ENCODE results near the gene PARP1.

Gene PARP1

DNA sequence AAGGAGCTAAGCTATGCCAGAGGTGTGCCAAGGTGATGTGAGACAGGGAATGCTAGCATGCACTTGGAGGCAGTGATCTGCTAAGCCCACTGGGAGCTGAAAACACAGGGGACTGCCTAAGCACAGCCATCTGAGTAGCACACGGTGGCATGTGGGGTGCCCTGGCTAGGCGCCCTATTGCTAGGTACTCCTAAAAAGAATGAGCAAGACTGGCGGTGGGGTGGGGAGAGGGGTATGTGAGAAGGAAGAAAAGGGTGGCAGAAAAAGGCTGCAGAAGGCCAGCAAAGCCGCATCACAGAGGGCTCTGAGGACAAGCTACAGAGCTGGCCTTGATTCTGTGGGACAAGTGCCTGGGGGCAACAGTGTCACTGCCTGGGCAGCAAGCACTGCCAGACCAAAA is 23.9 kb downstream of the PARP1 start:
- H3K27ac Mint-ChIP-seq: no peak overlapping the region
- peaks cover 9% of the 10 kb centered on the region for H3K4me1 Mint-ChIP-seq
- peaks cover 83% of the 10 kb centered on the region for H3K36me3 Mint-ChIP-seq (ENCODE audit: low read depth)
- no peaks in the 10 kb centered on the region for H3K9me3 Mint-ChIP-seq
- TF ChIP-seq, protein P1, sequence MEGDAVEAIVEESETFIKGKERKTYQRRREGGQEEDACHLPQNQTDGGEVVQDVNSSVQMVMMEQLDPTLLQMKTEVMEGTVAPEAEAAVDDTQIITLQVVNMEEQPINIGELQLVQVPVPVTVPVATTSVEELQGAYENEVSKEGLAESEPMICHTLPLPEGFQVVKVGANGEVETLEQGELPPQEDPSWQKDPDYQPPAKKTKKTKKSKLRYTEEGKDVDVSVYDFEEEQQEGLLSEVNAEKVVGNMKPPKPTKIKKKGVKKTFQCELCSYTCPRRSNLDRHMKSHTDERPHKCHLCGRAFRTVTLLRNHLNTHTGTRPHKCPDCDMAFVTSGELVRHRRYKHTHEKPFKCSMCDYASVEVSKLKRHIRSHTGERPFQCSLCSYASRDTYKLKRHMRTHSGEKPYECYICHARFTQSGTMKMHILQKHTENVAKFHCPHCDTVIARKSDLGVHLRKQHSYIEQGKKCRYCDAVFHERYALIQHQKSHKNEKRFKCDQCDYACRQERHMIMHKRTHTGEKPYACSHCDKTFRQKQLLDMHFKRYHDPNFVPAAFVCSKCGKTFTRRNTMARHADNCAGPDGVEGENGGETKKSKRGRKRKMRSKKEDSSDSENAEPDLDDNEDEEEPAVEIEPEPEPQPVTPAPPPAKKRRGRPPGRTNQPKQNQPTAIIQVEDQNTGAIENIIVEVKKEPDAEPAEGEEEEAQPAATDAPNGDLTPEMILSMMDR (IDR thresholded peaks at IDR 0.05; ENCODE audit: unreplicated experiment in 3 of 3): no peak
- no peak overlapping the region for H3K4me3 Mint-ChIP-seq
- H3K27me3 Mint-ChIP-seq (ENCODE audit: low read depth): no peaks in the 10 kb centered on the region

DNA sequence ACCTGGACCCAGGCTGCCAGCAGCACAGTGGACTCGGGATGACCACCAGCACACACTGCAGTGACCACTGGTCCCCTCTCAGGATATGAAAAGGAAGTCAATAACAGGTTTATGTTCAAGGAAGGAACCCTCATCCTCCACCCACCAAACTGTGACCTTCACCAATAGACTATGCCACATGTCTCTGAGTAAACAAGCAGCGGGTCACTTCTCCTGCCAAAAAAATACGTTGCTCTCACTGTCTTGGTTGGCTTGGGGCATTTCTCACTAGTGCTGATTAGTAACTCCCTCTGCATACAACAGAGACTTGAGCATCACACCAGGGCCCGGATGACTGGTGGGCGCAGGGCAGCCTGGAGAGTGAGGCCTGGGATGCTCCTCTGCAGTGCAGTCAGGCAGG is 25.9 kb downstream of the PARP1 start:
- H3K27ac Mint-ChIP-seq: no peak overlapping the region
- H3K4me3 Mint-ChIP-seq: no peak overlapping the region
- H3K9me3 Mint-ChIP-seq: no peaks in the 10 kb centered on the region
- no peaks in the 10 kb centered on the region for H3K4me1 Mint-ChIP-seq
- TF ChIP-seq, protein P1 (IDR thresholded peaks at IDR 0.05; ENCODE audit: unreplicated experiment in 3 of 3): no peak
- H3K27me3 Mint-ChIP-seq (ENCODE audit: low read depth): no peaks in the 10 kb centered on the region
- peaks cover 86% of the 10 kb centered on the region for H3K36me3 Mint-ChIP-seq (ENCODE audit: low read depth)

DNA sequence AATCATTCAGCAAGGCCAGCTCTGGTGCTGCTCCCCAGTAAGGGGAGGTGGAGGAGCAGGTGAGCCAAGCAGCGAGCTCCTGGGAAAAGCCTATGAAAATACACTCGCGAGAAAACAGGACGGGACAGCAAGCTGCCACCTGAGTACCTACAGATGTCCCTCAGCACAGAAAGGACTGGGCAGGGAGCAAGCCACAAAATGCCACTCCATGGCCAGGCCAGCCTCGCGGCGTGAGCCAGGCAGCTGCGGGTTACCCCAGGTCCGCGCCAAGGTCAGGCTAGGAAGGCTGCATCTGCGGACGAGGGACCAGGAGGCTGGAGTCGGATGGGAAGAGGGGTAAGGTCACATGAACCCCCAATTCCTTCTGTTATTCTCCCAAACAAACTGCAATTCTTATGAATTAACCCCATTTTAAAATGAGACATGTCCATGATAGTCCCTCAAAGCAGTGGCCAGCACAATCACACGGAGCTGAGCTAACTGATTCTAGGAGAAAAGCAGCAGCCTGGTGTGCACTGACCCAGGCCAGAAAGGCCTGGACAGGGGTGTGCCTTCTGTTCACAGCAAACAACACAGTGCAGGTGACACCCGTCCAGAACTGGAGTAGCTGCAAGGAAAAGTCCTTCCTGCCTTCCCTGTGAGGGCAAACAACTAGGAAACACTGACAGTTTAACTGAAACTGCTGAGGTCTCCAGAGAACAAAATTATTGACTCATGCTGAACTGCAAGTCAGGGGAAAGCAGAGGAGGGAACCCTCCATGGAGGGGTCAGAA is 26.5 kb downstream of the PARP1 start:
- H3K27me3 Mint-ChIP-seq (ENCODE audit: low read depth): no peaks in the 10 kb centered on the region
- no peaks in the 10 kb centered on the region for H3K4me1 Mint-ChIP-seq
- TF ChIP-seq, protein P1 (IDR thresholded peaks at IDR 0.05; ENCODE audit: unreplicated experiment in 3 of 3): no peak
- H3K36me3 Mint-ChIP-seq (ENCODE audit: low read depth): peaks cover 87% of the 10 kb centered on the region
- H3K9me3 Mint-ChIP-seq: no peaks in the 10 kb centered on the region
- no peak overlapping the region for H3K27ac Mint-ChIP-seq
- no peak overlapping the region for H3K4me3 Mint-ChIP-seq

DNA sequence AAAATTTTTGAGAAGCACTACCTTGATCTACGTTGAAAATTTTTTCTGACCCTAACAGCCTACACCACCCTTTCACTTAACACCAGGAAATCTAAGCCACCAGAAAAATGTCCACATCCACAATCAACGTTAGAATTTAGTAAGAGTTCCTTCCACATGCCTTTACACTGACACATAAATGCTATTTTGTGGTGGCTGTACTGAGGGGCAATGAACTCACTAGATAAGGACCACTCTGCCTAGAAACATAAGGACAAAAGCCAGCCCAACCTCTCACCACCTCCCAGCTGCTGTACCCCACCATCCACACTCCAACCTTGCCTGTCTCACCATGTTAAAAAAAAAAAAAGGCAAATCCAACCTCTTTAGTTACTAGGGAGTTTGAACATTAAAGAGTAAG is 29.8 kb downstream of the PARP1 start:
- Mint-ChIP-seq H3K27me3 (ENCODE audit: low read depth) (no peaks in the 10 kb centered on the region), H3K4me3 (no peak overlapping the region), H3K36me3 (ENCODE audit: low read depth) (peaks cover 91% of the 10 kb centered on the region), H3K9me3 (no peaks in the 10 kb centered on the region), H3K27ac (no peak overlapping the region), H3K4me1 (no peaks in the 10 kb centered on the region)
- TF ChIP-seq, protein P1 (IDR thresholded peaks at IDR 0.05; ENCODE audit: unreplicated experiment in 3 of 3): no peak

DNA sequence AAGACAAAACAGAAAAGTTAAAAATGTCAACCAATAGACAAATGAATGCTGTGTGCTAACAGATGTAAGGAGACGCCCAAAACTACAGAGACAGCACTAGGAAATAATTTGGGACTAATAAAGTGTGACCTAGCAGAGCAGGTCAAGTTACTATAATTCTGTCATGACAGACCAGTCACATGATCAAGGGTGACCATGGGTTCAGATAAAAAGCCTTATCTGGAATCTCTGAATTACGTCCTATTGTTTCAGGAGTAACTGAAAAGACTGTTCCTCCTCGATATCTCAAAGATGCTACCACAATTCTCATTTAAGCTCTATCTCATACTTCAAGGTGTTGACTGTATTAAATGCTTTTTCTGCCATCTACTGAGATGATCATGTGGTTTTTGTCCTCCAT is 31.6 kb downstream of the PARP1 start:
- no peaks in the 10 kb centered on the region for H3K27me3 Mint-ChIP-seq (ENCODE audit: low read depth)
- TF ChIP-seq, protein P1 (IDR thresholded peaks at IDR 0.05; ENCODE audit: unreplicated experiment in 3 of 3): no peak
- no peaks in the 10 kb centered on the region for H3K4me1 Mint-ChIP-seq

DNA sequence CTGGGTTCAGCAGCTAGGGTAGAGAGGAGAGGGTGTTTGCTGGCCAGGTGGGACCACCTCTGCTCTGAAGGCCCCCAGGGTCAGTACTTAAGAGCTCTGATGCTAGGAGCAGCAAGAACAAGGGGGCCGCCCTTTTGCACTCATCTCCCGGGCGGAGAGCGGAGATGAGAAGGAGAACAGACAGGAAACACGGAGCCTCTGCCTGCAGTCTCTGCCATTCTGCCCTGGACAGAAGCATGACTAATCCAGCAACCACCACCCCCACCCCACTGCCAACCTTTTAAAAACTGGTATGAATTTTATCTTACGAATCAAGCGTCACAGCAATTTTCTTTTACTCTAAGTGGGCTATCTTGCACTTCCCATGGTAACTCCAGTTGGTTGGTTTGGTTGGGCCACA is 34.5 kb downstream of the PARP1 start:
- no peaks in the 10 kb centered on the region for H3K27me3 Mint-ChIP-seq (ENCODE audit: low read depth)
- no peak overlapping the region for H3K4me3 Mint-ChIP-seq
- no peaks in the 10 kb centered on the region for H3K4me1 Mint-ChIP-seq
- TF ChIP-seq, protein P1 (IDR thresholded peaks at IDR 0.05; ENCODE audit: unreplicated experiment in 3 of 3): no peak
- no peaks in the 10 kb centered on the region for H3K9me3 Mint-ChIP-seq
- no peak overlapping the region for H3K27ac Mint-ChIP-seq
- H3K36me3 Mint-ChIP-seq (ENCODE audit: low read depth): peaks cover 83% of the 10 kb centered on the region

More for the DNA sequence above, 31.6 kb downstream of the PARP1 start:
- Mint-ChIP-seq H3K4me3 (no peak overlapping the region), H3K27ac (no peak overlapping the region), H3K36me3 (ENCODE audit: low read depth) (peaks cover 90% of the 10 kb centered on the region), H3K9me3 (no peaks in the 10 kb centered on the region)
